Hepatic stellate cell (primary cell): ENCODE measurements around the gene AFDN.
A peak's percentile ranks its signal among the peaks of the same experiment; 100 is the strongest.
"Not testable (repeated sequence)": the region's sequence is repeated elsewhere in the genome, so short reads cannot be mapped to it uniquely, and the experiment has no call there.

Source experiments
- DNase-seq: peaks from one replicate; pipeline ENCODE4 v3.0.0; 2011; ENCODE audit warnings: low spot score

AFDN gene

GRCh38 chr6:167951781-167952511 is 125.2 kb downstream of the AFDN start:
- DNase-seq: no peak

GRCh38 chr6:167952512-167952859 is 125.8 kb downstream of the AFDN start:
- no peak for DNase-seq

GRCh38 chr6:167953551-167953950 is 126.8 kb downstream of the AFDN start:
- no peak for DNase-seq

- no peak for DNase-seq
Observed at GRCh38 chr6:167954151-167954550, 127.4 kb downstream of the AFDN start.

- no peak for DNase-seq
Observed at GRCh38 chr6:167956491-167956890, 129.8 kb downstream of the AFDN start.

- peak; percentile 48 for DNase-seq
Observed at GRCh38 chr6:167956983-167957492, 130.3 kb downstream of the AFDN start.

GRCh38 chr6:167957626-167958025 is 130.9 kb downstream of the AFDN start:
- DNase-seq: no peak

- no peak for DNase-seq
Observed at GRCh38 chr6:167960579-167960978, 133.9 kb downstream of the AFDN start.

GRCh38 chr6:167962711-167963110 is 136.0 kb downstream of the AFDN start:
- DNase-seq: no peak

GRCh38 chr6:167963589-167964057 is 136.9 kb downstream of the AFDN start:
- DNase-seq: no peak

GRCh38 chr6:167965592-167966539 is 139.2 kb downstream of the AFDN start:
- no peak for DNase-seq

- DNase-seq: no peak
Observed at GRCh38 chr6:167966540-167966905, 139.8 kb downstream of the AFDN start.

- no peak for DNase-seq
Observed at GRCh38 chr6:167968091-167968490, 141.4 kb downstream of the AFDN start.

GRCh38 chr6:167970230-167970629 is 143.5 kb downstream of the AFDN start:
- no peak for DNase-seq

GRCh38 chr6:167972193-167972592 is 145.5 kb downstream of the AFDN start:
- DNase-seq: no peak

GRCh38 chr6:167973148-167973885 is 146.6 kb downstream of the AFDN start:
- no peak for DNase-seq

- peak; percentile 64 for DNase-seq
Observed at GRCh38 chr6:167974640-167975344, 148.1 kb downstream of the AFDN start.

- no peak for DNase-seq
Observed at GRCh38 chr6:167975458-167975857, 148.7 kb downstream of the AFDN start.

GRCh38 chr6:167976116-167976657 is 149.5 kb downstream of the AFDN start:
- DNase-seq: not testable (repeated sequence)

GRCh38 chr6:167976708-167977107 is 150.0 kb downstream of the AFDN start:
- no peak for DNase-seq
